ENCODE results near the gene SHISA9.

Gene SHISA9

DNA sequence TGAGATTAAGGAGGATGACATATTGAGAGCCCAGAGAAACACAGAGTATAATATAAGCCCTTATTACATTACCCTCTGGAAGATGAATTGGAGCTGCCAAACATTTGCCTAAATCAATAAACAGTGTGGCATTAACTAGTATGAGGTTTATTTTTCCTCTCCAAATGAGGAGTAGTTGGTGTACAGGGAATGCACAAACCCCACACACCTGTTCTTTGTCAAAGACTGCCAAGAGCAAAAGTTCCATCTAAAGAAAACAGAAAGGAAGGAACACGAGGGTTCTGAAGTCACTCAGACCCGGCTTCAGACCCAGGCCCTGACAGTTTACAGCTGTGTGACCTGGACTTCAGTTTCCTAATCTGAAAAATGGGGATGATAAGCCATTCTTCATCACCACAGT, 138.1 kb downstream of the SHISA9 start:
- Histone ChIP-seq H3K4ac (ENCODE audit: low read depth, low read length) (no peak overlapping the region), H3K23ac (ENCODE audit: low read length) (no peak overlapping the region)
- no CpG with 5 or more reads among the region's 2 CpGs for WGBS (ENCODE audit: extremely low coverage, insufficient coverage, insufficient read length)

DNA sequence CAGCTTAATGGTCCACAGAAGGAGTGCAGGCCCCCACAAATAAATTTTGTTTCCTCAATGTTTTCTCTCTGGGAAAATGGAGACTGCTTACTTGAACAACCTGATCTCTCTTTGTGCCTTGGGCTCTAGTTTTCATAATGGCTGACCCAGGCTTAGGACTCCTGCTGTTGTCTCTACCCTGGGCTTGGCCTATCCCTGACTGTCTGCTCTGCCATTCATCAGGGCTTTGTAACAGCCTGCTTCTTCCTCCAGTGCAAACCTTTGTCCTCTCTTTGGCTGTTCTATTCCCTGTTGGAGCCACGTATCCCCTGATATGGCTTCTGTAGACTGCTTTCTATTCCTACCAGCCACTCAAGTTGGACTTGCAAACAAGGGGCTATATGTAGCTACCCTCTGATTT, 139.8 kb downstream of the SHISA9 start:
- WGBS (ENCODE audit: extremely low coverage, insufficient coverage, insufficient read length) = no CpG with 5 or more reads among the region's 1 CpG
- H2AFZ ChIP-seq (ENCODE audit: insufficient read depth, low read length, poor library complexity) = no peak overlapping the region
- H3K27me3 ChIP-seq (ENCODE audit: insufficient read depth, low read length) = no peaks in the 10 kb centered on the region
- H2BK120ac ChIP-seq (ENCODE audit: insufficient read depth, low read length, poor library complexity) = no peak overlapping the region
- H3K4me2 ChIP-seq (ENCODE audit: low read length) = no peak overlapping the region
- no peaks in the 10 kb centered on the region for H3K36me3 ChIP-seq (ENCODE audit: control insufficient read depth in 1 of 2, insufficient read depth in 2 of 2, low read length in 2 of 2)
- no peaks in the 10 kb centered on the region for H3K79me1 ChIP-seq (ENCODE audit: low read length)
- no peak overlapping the region for H3K4ac ChIP-seq (ENCODE audit: low read depth, low read length)
- H3K18ac ChIP-seq (ENCODE audit: low read length) = no peak overlapping the region
- no peak overlapping the region for H2BK5ac ChIP-seq (ENCODE audit: low read depth, low read length, poor library complexity)
- H3K9ac ChIP-seq (ENCODE audit: low read length) = no peak overlapping the region
- DNase-seq = no peak
- H4K8ac ChIP-seq (ENCODE audit: low read depth, low read length) = no peak overlapping the region
- no peak overlapping the region for H3K14ac ChIP-seq (ENCODE audit: low read length)
- no peaks in the 10 kb centered on the region for H3K4me1 ChIP-seq (ENCODE audit: control insufficient read depth in 1 of 2, insufficient read depth in 2 of 2, low read length in 2 of 2)
- H2AK5ac ChIP-seq (ENCODE audit: low read length) = no peak overlapping the region
- H3K4me3 ChIP-seq (ENCODE audit: low read depth, low read length) = no peak overlapping the region
- H3K79me2 ChIP-seq (ENCODE audit: control insufficient read depth, insufficient read depth, low read length, poor library complexity) = no peaks in the 10 kb centered on the region
- H3K27ac ChIP-seq (ENCODE audit: low read depth, low read length) = no peak overlapping the region
- no peak overlapping the region for H2BK12ac ChIP-seq (ENCODE audit: low read length)
- no peak overlapping the region for H4K91ac ChIP-seq (ENCODE audit: low read depth, low read length)
- no peak overlapping the region for H4K12ac ChIP-seq (ENCODE audit: low read depth, low read length)
- H3K9me3 ChIP-seq (ENCODE audit: insufficient read depth, low read depth, low read length) = no peaks in the 10 kb centered on the region
- no peak overlapping the region for H3K23ac ChIP-seq (ENCODE audit: low read length)

More for the DNA sequence above, 138.1 kb downstream of the SHISA9 start:
- Histone ChIP-seq H2BK120ac (ENCODE audit: insufficient read depth, low read length, poor library complexity) (no peak overlapping the region), H4K8ac (ENCODE audit: low read depth, low read length) (no peak overlapping the region), H3K18ac (ENCODE audit: low read length) (no peak overlapping the region), H3K79me1 (ENCODE audit: low read length) (no peaks in the 10 kb centered on the region), H3K4me3 (ENCODE audit: low read depth, low read length) (no peak overlapping the region), H3K14ac (ENCODE audit: low read length) (no peak overlapping the region), H3K79me2 (ENCODE audit: control insufficient read depth, insufficient read depth, low read length, poor library complexity) (no peaks in the 10 kb centered on the region), H2AFZ (ENCODE audit: insufficient read depth, low read length, poor library complexity) (no peak overlapping the region), H3K27ac (ENCODE audit: low read depth, low read length) (no peak overlapping the region), H2AK5ac (ENCODE audit: low read length) (no peak overlapping the region), H2BK12ac (ENCODE audit: low read length) (no peak overlapping the region), H3K9ac (ENCODE audit: low read length) (no peak overlapping the region), H3K4me2 (ENCODE audit: low read length) (no peak overlapping the region), H4K12ac (ENCODE audit: low read depth, low read length) (no peak overlapping the region), H3K9me3 (ENCODE audit: insufficient read depth, low read depth, low read length) (no peaks in the 10 kb centered on the region), H4K91ac (ENCODE audit: low read depth, low read length) (no peak overlapping the region), H3K36me3 (ENCODE audit: control insufficient read depth in 1 of 2, insufficient read depth in 2 of 2, low read length in 2 of 2) (no peaks in the 10 kb centered on the region), H3K4me1 (ENCODE audit: control insufficient read depth in 1 of 2, insufficient read depth in 2 of 2, low read length in 2 of 2) (no peaks in the 10 kb centered on the region), H2BK5ac (ENCODE audit: low read depth, low read length, poor library complexity) (no peak overlapping the region), H3K27me3 (ENCODE audit: insufficient read depth, low read length) (no peaks in the 10 kb centered on the region)
- no peak for DNase-seq

DNA sequence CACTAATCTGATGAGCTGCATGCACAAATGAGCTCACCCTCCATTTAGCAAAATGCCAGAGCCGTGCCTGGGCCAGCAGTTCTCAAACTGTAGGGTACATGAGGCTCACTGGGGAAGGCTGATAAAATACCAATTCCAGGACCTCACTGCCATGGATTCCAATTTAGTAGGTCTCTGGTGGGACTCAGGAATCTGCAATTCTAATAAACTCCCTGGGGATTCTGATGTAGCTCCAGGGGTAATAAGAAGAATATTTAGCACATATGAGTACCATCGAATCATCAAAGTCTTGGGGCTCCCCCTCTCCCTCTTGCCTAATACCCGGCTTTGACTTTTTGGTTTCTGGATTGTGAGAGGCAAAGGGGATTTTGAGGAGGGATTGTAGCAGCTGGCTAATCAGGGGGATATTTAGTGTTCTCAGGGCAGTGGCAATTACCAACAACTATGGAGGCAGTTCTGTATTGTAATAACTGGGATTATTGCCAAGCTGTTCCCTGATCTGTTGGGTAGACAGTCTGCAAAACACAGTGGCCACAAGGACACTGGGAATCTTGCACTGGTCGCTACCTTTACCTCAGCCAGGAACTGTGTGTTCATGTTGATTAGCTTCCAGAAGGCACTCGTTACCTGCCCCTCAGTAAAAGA, 140.4 kb downstream of the SHISA9 start:
- Histone ChIP-seq H2BK120ac (ENCODE audit: insufficient read depth, low read length, poor library complexity) (no peak overlapping the region), H3K4me3 (ENCODE audit: low read depth, low read length) (no peak overlapping the region), H4K8ac (ENCODE audit: low read depth, low read length) (no peak overlapping the region), H3K14ac (ENCODE audit: low read length) (no peak overlapping the region), H3K27ac (ENCODE audit: low read depth, low read length) (no peak overlapping the region), H4K91ac (ENCODE audit: low read depth, low read length) (no peak overlapping the region), H3K79me1 (ENCODE audit: low read length) (no peaks in the 10 kb centered on the region), H3K4me2 (ENCODE audit: low read length) (no peak overlapping the region), H3K27me3 (ENCODE audit: insufficient read depth, low read length) (no peaks in the 10 kb centered on the region), H3K23ac (ENCODE audit: low read length) (no peak overlapping the region), H3K36me3 (ENCODE audit: control insufficient read depth in 1 of 2, insufficient read depth in 2 of 2, low read length in 2 of 2) (no peaks in the 10 kb centered on the region), H3K4me1 (ENCODE audit: control insufficient read depth in 1 of 2, insufficient read depth in 2 of 2, low read length in 2 of 2) (no peaks in the 10 kb centered on the region), H2BK5ac (ENCODE audit: low read depth, low read length, poor library complexity) (no peak overlapping the region), H2AK5ac (ENCODE audit: low read length) (no peak overlapping the region), H3K9ac (ENCODE audit: low read length) (no peak overlapping the region), H3K79me2 (ENCODE audit: control insufficient read depth, insufficient read depth, low read length, poor library complexity) (no peaks in the 10 kb centered on the region), H4K12ac (ENCODE audit: low read depth, low read length) (no peak overlapping the region), H2AFZ (ENCODE audit: insufficient read depth, low read length, poor library complexity) (no peak overlapping the region), H3K4ac (ENCODE audit: low read depth, low read length) (no peak overlapping the region), H3K18ac (ENCODE audit: low read length) (no peak overlapping the region), H3K9me3 (ENCODE audit: insufficient read depth, low read depth, low read length) (no peaks in the 10 kb centered on the region), H2BK12ac (ENCODE audit: low read length) (no peak overlapping the region)
- WGBS (ENCODE audit: extremely low coverage, insufficient coverage, insufficient read length) = no CpG with 5 or more reads among the region's 5 CpGs
- DNase-seq = no peak

DNA sequence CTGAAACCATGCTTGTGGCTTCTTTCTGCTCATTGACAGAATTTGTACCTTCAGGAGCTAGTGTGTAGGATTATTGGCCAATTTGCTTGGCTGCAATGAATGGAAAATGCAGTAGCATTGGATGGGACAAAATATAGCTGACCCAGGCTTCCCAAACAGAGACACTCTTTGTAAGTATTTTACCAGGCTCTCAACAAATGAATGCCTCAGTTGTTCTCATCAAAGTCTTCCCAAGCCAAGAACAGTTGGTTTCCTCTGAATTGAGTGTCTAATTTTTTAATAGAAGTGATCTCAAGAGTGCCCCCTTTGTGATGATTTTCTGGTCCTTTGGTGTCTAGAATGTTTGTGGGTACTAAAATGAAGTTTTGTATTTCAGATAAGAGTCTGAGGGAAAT, 140.9 kb downstream of the SHISA9 start:
- Histone ChIP-seq H3K4me3 (ENCODE audit: low read depth, low read length) (no peak overlapping the region), H4K12ac (ENCODE audit: low read depth, low read length) (no peak overlapping the region), H3K9ac (ENCODE audit: low read length) (no peak overlapping the region), H2AK5ac (ENCODE audit: low read length) (no peak overlapping the region), H2BK5ac (ENCODE audit: low read depth, low read length, poor library complexity) (no peak overlapping the region), H4K91ac (ENCODE audit: low read depth, low read length) (no peak overlapping the region), H4K8ac (ENCODE audit: low read depth, low read length) (no peak overlapping the region), H3K36me3 (ENCODE audit: control insufficient read depth in 1 of 2, insufficient read depth in 2 of 2, low read length in 2 of 2) (no peaks in the 10 kb centered on the region), H3K4ac (ENCODE audit: low read depth, low read length) (no peak overlapping the region), H3K79me2 (ENCODE audit: control insufficient read depth, insufficient read depth, low read length, poor library complexity) (no peaks in the 10 kb centered on the region), H3K4me1 (ENCODE audit: control insufficient read depth in 1 of 2, insufficient read depth in 2 of 2, low read length in 2 of 2) (no peaks in the 10 kb centered on the region), H2AFZ (ENCODE audit: insufficient read depth, low read length, poor library complexity) (no peak overlapping the region), H3K23ac (ENCODE audit: low read length) (no peak overlapping the region), H3K18ac (ENCODE audit: low read length) (no peak overlapping the region), H3K79me1 (ENCODE audit: low read length) (no peaks in the 10 kb centered on the region), H3K27me3 (ENCODE audit: insufficient read depth, low read length) (no peaks in the 10 kb centered on the region), H2BK120ac (ENCODE audit: insufficient read depth, low read length, poor library complexity) (no peak overlapping the region), H3K27ac (ENCODE audit: low read depth, low read length) (no peak overlapping the region), H3K9me3 (ENCODE audit: insufficient read depth, low read depth, low read length) (no peaks in the 10 kb centered on the region), H2BK12ac (ENCODE audit: low read length) (no peak overlapping the region), H3K14ac (ENCODE audit: low read length) (no peak overlapping the region), H3K4me2 (ENCODE audit: low read length) (no peak overlapping the region)
- no peak for DNase-seq

All from trophoblast cell (in vitro differentiated cells and primary cell).